ENCODE results near the gene CPSF4.
"Not testable (repeated sequence)": the region's sequence is repeated elsewhere in the genome, so short reads cannot be mapped to it uniquely, and the experiment has no call there.

CPSF4 gene

DNA sequence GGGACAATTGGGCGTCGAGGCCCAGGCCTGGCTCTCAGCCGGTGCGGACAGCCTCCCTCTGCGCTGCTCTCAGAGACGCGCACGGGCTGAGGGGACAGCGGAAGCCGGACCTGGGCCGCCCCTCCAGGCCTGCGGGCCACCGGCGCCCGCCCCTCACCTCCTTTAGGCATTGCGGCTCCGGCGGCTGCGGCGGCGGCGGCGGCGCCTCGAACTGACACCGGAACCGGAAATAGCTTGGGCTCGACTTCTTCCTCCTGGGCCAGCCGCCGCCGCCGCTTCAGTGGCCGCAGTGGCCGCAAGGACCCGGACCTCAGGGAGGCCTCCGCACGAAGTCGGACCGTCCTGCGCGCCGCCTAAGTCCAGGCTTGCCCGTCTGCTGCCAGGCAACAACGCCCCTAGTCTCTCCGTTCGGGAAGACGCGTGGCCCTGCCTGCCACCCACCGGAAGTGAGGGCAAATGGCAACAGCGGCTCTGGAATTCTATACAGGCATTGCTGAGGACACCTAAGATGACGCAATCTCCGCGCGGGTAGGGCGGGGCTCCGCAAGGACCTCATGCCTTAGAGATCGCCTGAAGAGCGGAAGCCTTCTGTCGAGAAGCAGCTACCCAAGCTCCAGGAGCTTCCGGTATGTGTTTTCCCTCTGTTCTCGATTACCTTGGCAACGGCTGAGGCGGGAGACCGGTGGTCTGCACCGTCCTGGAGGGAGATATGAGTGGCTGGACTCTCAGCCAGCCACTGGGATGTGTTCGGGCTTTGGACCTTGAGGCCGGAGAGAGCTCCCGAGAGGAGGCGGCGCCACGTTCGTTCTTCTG, 30.2 kb upstream of the CPSF4 start, which contains the start of the genes BUD31 and PDAP1:
Gene BUD31 (plus strand): TSS at position 591 of the 813 bp plus-strand sequence. CDS start 2,124 bp downstream, outside the sequence.
Gene PDAP1 (minus strand): TSS at position 219 of the 813 bp plus-strand sequence. CDS start 49 bp downstream, at position 170.
- peak; percentile 66 for DNase-seq

- DNase-seq: no peak
Observed at GRCh38 chr7:99409192-99409572, 29.6 kb upstream of the CPSF4 start.

GRCh38 chr7:99409806-99410205, 28.9 kb upstream of the CPSF4 start:
- DNase-seq: no peak

GRCh38 chr7:99410635-99411034, 28.1 kb upstream of the CPSF4 start:
- DNase-seq: no peak

DNA sequence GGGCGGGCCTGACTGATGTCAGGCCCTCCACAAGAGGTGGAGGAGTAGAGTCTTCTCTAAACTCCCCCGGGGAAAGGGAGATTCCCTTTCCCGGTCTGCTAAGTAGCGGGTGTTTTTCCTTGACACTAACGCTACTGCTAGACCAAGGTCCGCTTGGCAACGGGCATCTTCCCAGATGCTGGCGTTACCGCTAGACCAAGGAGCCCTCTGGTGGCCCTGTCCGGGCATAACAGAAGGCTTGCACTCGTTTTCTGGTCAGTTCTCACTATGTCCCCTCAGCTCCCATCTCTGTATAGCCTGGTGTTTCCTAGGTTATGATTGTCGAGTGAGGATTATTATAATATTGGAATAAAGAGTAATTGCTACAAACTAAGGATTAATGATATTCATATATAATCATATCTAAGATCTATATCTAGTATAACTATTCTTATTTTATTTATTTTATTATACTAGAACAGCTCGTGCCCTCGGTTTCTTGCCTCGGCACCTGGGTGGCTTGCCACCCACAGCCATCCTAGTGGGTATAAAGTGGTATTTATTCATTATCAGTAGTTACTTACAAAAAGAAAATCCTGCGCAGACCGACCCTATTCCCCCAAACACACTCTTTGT, 23.1 kb upstream of the CPSF4 start:
- not testable (repeated sequence) for DNase-seq

DNA sequence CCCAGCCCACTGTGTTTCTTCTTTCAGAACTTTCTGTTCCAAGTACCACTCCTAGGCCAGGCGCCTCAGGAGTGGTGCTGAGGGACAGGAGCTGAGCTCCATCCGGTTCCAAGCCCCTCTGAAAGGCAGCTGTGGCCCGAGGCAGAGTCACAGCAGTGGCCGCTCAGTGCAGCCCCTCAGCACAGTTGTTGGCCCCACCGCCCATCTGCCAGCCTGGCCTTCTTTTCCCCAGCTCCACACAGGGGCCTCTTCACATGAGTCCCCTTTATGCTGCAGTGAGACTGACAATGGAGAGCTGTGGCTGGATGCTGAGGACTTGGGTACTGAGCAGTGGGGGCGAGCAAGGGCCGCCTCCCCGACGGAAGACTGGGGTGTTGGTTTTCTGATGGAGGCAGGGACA, 20.5 kb upstream of the CPSF4 start:
- DNase-seq: no peak

DNA sequence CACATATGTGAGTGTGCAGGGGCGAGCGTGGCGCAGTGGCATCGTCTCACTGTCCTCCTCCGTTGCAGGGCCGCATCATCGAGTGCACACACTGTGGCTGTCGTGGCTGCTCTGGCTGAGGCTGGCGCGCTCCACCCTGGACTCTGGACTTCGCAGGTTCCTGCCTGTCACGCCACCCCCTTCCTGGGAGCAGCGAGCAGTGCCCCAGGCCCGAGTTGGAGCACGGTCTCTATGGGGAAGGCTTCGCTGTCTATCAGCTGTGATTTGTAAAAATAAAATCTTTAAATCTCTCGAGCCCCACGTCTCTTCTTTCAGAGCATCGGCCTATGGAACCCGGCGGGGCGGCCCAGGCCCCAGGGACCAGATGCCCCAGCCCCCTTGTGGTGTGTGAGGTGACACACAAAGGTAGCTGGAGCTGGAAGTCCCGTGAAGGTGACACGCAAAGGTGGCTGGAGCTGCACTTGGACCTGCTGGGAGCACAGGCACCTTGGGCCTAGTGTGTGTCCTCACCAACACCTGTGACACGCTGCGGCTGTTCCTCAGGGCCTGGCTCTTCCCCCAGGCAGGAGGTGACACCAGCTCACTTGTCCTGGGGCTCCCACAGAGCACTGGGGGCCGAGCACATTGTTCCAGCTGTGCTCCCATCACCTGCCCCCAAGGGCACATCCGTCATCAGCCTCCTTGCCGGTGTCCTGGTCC, 19.3 kb upstream of the CPSF4 start:
- DNase-seq: no peak

- DNase-seq: no peak
Observed at GRCh38 chr7:99420213-99420612, 18.5 kb upstream of the CPSF4 start.

DNA sequence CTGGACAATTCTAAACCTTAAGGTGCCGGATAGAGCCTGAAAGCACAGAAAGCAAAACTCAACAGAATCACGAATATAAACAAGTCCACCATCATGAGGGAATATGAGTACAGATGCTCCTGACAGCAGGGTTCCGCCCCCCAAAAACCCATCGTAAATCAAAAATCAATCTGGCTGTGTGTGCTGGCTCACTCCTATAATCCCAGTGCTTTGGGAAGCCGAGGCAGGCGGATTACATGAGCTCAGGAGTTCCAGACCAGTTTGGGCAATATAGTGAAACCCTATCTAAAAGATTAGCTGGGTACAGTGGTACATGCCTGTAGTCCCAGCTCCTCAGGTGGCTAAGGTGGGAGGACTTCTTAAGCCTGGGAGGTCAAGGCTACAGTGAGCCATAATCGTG, 17.8 kb upstream of the CPSF4 start:
- DNase-seq: no peak

GRCh38 chr7:99422186-99422585, 16.6 kb upstream of the CPSF4 start:
- peak; percentile 67 for DNase-seq

DNA sequence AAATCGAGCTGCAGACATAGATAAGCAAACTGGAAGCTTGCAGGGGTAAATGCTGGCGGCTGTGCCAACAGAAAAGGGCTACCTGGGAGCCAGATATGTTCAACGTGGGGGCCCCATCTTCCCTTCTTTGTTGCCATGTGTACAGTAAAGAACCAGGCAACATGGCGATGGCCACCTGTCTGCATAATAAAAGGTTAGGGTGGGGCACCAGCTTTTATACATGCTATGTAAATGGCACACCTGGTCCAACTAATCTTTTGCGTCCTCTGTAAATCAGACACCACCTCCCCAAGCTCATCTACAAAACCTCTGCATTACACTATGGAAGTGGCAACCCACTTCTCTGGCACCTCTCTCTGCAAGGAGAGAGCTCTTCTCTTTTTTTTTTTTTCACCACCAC, 16.1 kb upstream of the CPSF4 start:
- peak; percentile 8 for DNase-seq

DNA sequence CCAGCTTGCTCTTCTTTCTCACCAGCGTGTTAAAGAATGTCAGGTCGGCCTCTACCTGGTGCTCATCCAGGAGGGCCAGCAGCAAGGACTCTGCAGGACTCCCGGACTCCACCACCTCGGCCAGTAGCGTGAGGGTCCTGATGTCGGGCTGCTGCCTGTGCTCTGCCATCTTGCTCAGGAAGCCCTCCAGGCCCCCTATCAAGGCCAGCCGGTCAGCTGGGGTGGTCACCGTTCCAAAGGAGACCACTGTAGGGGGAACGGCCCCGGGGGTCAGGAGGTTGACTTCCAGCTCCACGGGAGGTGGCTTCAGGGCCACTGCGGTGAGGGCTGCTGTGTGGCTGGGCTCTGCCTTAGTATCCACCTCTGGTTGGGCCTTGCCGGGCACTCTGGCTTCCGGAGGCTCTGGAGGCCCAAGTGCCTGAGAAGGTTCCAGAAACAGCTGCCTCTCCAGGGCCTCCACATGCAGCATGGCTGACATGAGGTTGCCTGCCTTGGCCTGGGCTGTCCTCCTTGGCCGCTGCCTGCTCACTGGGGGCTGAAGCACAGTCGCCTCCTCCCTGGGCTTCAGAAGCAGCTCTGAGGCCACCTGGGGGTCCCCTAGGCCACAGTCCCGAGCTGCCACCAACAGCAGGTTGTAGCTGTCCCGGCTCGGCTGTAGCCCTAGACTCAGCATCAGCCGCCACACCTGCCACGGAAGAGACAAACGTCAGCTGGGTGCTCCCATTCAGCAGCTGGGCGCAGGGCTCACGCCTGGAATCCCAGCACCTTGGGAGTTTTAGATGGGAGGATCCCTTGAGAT, 13.6 kb upstream of the CPSF4 start:
- no peak for DNase-seq

DNA sequence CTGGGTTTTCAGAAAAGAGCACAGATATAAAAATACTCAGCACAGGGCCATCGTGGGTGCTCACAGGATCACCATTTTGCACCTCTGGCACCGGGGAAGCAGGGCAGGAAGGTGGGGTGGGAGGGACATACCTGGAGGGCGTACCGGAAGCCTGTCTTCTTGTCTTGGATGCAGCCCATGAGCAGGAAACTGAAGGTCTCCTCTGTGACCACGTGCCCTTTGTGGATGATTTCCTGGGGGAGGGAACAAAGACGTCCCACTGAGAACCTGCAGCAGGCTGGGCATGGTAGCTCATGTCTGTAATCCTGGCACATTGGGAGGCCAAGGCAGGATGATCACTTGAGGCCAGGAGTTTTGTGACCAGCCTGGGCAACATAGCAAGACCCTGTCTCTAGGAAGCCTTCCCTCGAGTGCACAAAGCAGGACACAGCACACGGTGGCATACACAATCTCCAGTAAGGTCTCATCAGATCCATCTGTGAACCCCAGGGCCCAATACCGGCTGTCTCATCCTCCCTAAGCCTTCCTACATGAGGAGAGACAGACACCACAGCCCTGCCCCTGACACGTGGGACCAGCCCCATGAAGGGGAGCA, 9.7 kb upstream of the CPSF4 start:
- no peak for DNase-seq

DNA sequence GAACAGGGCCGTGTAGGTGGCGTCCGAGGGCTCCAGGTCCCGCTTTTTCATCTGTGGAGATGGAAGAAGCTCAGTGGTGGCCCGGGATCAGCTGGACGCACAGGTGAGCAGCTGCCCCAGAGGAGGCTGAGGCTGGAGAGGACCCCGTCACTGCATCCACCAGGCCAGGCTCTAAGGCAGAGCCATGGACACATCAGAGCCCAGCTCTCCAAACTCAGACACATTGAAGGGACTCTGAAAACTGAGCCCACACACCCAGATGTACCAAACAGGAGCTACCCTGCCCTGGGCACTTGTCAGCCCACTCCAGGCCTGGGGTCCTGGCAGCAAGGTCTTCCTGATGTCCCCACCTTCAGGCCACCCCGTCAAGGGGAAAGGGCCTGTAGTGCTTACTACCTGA, 9.0 kb upstream of the CPSF4 start:
- DNase-seq: no peak

DNA sequence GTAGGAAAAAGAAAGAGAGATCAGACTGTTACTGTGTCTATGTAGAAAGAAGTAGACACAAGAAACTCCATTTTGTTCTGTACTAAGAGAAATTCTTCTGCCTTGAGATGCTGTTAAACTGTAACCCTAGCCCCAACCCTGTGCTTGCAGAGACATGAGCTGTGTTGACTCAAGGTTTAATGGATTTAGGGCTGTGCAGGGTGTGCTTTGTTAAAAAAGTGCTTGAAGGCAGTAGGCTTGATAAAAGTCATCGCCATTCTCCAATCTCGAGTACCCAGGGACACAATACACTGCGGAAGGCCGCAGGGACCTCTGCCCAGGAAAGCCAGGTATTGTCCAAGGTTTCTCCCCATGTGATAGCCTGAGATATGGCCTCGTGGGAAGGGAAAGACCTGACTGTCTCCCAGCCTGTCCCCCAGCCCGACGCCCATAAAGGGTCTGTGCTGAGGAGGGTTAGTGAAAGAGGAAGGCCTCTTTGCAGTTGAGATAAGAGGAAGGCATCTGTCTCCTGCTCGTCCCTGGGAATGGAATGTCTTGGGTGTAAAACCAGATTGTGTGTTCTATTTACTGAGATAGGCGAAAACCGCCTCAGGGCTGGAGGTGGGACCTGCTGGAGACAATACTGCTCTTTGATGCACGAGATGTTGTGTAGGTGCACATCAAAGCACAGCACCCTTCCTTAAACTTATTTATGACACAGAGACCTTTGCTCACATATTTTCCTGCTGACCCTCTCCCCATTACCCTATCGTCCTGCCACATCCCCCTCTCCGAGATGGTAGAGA, 6.8 kb upstream of the CPSF4 start:
- DNase-seq: not testable (repeated sequence)

DNA sequence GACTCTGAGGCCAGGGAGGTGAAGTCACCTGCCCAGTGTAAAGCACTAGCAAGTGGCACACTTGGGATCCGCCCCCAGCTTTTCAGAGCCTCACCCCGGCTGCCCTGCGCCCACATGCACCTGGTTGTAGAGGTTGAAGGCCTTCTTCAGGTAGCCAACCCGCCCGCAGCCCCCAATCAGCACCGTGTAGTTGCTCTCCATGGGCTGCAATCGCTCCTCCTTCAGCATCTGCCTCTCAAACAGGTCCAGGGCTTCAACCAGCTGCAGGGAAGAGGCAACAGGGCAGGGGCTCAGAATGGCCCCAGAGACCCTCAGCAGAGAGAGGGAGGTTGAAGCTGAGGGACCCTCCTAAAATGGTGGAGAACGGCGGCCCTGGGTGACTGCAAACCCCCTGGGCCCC, 5.6 kb upstream of the CPSF4 start:
- no peak for DNase-seq

- DNase-seq: no peak
Observed at GRCh38 chr7:99437946-99438572, 684 bp upstream of the CPSF4 start.

GRCh38 chr7:99440195-99440594, 1.5 kb downstream of the CPSF4 start:
- DNase-seq: no peak

DNA sequence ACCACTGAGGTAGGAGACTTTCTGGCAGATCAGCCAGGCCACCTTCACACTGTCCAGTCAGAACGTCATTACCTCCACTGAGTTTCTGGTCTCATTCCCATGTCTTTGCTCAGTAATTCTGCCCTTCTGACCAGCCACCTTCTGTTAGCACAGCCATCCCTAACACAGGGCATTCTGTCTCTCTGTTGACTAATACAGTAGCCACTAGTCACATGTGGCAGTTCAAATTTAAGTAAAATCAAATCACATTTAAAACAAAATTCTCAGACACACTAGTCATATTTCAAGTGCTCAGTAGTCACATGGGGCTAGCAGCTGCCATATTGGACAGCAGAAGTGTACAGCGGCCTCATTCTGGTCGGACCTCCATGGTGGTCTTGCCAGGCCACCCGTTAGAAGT, 7.4 kb downstream of the CPSF4 start:
- DNase-seq: no peak

- DNase-seq: no peak
Observed at GRCh38 chr7:99447943-99448342, 9.2 kb downstream of the CPSF4 start.

- DNase-seq: no peak
Observed at GRCh38 chr7:99448855-99449254, 10.1 kb downstream of the CPSF4 start.

All from NCI-H510A (cell line).